DND-41 (cell line): Measurements from ENCODE around the gene SORCS1.

ENCODE experiments used
- CTCF ChIP-seq: IDR thresholded peaks from 2 replicates; pipeline ENCODE4 v1.5.1; 2012; ENCODE audit warnings: borderline replicate concordance, low read length, moderate library complexity, mild to moderate bottlenecking; ENCODE audit not compliant: poor library complexity, severe bottlenecking; ENCODE audit errors: extremely low read depth
- EZH2 ChIP-seq: IDR thresholded peaks from 3 replicates; pipeline ENCODE4 v1.6.1; 2012; ENCODE audit warnings: borderline replicate concordance, low read depth, mild to moderate bottlenecking, moderate library complexity, low read length, inconsistent platforms; ENCODE audit not compliant: severe bottlenecking

- no peak for TF ChIP-seq CTCF
- TF ChIP-seq EZH2 = no peak
Measured at GRCh38 chr10:106815427-106816043, 349.0 kb downstream of the SORCS1 start.
